C4-2B (cell line): ENCODE measurements around the gene ZBTB40.

Experiments
- H3K27ac ChIP-seq: fragments of 450-650 bp; 2 replicates; pipeline ENCODE4 v1.5.1; 2017
- ZFX ChIP-seq: fragments of 450-650 bp; IDR thresholded peaks from 2 replicates; pipeline ENCODE4 v1.6.1; 2017
- TF ChIP-seq, protein P1 (sequence below): fragments of 450-650 bp; conservative IDR thresholded peaks from 2 replicates; pipeline ENCODE4 v1.5.1; 2017; ENCODE audit warnings: mild to moderate bottlenecking

Gene ZBTB40

DNA sequence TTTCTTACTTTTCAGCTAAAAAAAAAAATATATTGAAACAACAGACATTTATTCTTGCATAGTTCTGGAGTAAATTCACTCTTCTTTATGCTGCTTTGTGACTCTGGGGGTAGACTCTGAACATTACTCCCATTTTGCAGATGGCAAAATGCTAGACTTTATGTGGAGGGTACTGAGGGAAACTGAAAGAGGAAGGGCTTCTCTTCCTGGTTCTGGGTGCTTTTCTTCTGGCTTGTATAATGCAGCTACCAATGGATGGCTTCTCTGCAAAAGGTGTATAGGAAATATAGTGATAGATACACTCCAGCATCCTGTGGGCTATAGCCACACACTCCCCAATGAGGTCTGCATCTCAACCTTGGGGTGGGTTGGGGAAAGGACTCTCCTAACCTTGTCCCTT, 19.7 kb upstream of the ZBTB40 start:
- TF ChIP-seq ZFX, result no peak
- H3K27ac ChIP-seq, result no peak overlapping the region

DNA sequence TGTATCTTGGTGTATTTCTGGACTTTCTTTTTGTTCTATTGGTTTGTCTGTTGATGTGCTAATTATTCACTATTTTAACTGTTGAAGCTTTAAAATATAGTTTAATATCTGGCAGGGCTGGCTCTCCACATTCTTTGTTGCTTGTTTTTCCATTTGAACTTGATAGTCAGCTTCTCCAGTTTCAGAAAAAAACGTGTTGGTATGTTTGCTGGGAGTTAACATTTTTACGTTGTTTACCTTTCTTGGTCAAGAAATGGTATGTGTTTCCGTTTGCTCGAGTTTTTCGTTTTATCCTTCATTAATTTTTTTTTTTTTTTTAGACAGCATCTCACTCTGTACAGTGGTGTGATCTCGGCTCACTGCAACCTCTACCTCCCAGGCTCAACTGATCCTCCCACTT, 16.9 kb upstream of the ZBTB40 start:
- no peak for TF ChIP-seq ZFX
- TF ChIP-seq, protein P1, sequence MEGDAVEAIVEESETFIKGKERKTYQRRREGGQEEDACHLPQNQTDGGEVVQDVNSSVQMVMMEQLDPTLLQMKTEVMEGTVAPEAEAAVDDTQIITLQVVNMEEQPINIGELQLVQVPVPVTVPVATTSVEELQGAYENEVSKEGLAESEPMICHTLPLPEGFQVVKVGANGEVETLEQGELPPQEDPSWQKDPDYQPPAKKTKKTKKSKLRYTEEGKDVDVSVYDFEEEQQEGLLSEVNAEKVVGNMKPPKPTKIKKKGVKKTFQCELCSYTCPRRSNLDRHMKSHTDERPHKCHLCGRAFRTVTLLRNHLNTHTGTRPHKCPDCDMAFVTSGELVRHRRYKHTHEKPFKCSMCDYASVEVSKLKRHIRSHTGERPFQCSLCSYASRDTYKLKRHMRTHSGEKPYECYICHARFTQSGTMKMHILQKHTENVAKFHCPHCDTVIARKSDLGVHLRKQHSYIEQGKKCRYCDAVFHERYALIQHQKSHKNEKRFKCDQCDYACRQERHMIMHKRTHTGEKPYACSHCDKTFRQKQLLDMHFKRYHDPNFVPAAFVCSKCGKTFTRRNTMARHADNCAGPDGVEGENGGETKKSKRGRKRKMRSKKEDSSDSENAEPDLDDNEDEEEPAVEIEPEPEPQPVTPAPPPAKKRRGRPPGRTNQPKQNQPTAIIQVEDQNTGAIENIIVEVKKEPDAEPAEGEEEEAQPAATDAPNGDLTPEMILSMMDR, result no peak
- H3K27ac ChIP-seq, result no peak overlapping the region

DNA sequence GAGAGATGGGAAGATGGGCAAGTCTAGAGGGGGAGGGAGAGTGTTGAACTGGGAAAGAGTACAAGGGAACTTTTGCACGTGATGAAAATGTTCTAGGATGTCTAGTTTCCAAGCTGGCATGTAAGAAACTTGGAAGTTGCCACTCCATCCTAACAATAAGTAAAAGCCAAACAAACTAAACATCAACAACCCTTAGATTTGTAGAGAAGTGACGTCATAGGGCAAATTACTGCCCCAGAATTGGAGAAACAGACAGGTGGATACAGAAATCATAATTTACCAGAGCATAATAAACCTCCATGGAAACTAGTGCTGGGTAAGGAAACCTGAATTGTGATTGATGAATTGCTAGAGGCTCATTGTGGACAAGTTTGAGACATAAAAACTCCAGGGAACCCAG, 14.7 kb upstream of the ZBTB40 start:
- no peak overlapping the region for H3K27ac ChIP-seq
- TF ChIP-seq ZFX, result no peak
- TF ChIP-seq, protein P1, result no peak

DNA sequence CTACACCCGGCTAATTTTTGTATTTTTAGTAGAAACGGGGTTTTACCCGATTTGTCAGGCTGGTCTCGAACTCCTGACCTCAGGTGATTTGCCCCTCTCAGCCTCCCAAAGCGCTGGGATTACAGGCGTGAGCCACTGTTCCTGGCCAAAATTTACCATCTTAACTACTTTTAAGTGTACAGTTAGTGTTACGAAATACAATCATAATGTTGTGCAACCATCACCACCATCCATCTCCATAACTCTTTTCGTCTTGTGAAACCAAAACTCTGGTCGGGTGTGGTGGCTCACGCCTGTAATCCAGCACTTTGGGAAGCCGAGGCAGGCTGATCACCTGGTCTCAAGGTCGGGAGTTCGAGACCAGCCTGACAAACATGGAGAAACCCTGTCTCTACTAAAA, 14.1 kb upstream of the ZBTB40 start:
- TF ChIP-seq ZFX, result no peak
- TF ChIP-seq, protein P1, result no peak
- H3K27ac ChIP-seq, result no peak overlapping the region

DNA sequence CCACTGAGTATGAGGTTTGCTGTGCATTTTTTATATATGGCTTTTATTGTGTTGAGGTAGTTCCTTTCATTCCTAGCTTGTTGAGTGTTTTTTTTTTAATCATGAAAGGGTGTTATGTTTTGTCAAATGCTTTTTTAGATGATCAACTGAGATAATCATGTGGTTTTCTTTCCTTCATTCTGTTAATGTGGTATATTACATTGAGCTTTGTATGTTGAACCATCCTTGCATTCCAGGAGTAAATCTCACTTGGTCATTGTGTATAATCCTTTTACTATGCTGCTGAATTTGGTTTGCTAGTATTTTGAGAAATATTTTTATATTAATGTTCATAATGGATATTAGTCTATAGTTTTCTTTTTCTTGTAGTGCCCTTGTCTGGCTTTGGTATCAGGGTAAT, 11.1 kb upstream of the ZBTB40 start:
- no peak overlapping the region for H3K27ac ChIP-seq
- TF ChIP-seq, protein P1, result no peak
- no peak for TF ChIP-seq ZFX

DNA sequence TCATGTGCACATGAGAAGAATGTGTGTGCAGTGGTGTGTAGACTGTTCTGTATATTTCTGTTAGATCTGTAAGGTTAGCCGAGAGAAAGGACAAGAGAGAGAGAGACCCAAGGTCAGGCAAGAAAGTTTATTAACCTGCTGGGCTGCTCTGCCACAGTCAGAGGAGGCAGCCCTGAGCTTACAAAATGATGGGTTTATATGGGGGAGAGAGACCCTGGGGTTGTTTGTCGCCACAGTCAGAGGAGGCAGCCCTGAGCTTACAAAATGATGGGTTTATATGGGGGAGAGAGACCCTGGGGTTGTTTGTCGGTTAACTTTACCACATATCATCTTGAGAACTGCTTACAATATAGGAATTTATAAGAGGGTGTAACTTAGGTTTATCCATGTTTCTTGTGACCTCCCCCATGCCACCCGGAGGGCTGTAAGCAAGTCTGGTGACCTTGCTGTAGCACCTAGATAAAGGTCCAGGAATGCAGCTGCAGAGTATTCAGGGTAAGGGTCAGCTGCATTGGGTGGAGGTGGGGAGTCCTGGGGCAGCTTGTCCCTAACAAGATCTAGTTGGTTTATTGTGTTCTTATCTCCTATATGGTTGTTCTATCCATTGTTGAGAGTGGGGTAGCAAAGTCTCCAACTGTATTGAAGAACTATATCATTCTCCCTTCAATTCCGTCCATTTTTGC, 9.3 kb upstream of the ZBTB40 start:
- TF ChIP-seq, protein P1, result no peak
- TF ChIP-seq ZFX, result no peak
- no peak overlapping the region for H3K27ac ChIP-seq

DNA sequence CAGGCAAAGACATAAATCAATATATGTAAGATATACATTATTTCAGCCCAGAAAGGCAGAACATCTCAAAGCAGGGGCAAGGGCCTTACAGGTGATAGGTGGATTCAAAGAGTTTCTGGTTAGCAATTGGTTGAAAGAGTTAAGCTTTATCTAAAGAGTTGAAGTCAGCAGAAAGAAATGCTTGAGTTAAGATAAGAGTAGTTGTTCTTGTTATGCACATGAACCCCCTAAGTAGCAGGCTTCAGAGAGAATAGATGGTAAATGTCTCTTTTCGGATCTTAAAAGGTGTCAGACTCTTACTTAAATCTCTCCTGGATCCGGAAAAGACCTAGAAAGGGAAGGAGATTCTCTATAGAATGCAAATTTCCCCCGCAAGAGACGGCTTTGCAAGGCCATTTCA, 8.3 kb upstream of the ZBTB40 start:
- no peak overlapping the region for H3K27ac ChIP-seq
- TF ChIP-seq ZFX, result no peak
- TF ChIP-seq, protein P1, result no peak

DNA sequence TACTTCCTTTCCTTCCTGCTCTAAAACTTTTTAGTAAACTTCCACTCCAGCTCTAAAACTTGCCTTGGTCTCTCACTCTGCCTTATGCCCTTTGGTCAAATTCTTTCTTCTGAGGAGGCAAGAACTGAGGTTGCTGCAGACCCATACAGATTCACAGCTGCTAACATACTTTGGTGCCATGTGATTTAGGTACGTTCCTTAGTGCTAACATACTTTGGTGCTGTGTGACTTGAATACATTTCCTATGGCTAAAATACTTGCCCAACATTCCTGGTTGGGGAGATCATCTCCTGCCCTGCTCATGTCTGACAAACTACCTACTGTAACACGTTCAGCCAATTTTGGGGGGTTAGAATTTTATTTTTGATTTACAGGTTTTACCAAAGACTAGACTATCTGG, 6.8 kb upstream of the ZBTB40 start:
- TF ChIP-seq, protein P1, result no peak
- TF ChIP-seq ZFX, result no peak
- H3K27ac ChIP-seq, result no peak overlapping the region
